GM12874 (cell line): Measurements from ENCODE around the gene KLF18.

Source experiments
- TF ChIP-seq, protein P1 (sequence below): IDR thresholded peaks from 2 replicates; pipeline ENCODE4 v1.5.1; 2011; ENCODE audit warnings: low read depth, mild to moderate bottlenecking, control low read depth, low read length, moderate library complexity; ENCODE audit not compliant: insufficient read depth

KLF18 gene

DNA sequence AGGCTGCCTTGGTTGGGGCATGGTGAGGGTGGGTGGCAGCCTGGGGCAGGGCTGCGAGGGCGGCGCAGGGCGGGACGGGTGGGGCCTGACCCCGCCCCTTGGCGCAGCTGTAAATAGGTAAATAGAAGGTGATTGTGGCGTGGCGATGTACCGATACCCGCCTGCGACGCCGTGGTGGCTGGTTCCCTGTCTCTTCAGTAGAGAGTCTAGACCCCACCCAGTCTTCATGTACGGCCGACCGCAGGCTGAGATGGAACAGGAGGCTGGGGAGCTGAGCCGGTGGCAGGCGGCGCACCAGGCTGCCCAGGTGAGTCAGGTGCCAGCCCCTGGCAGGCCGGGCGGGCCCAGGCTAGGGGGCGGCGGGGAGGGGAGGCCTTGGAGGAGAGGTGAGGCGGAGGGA is 22.7 kb downstream of the KLF18 start, which contains the start of gene KLF17:
Gene KLF17 (plus strand): TSS at position 140 of the 400 bp plus-strand sequence. CDS start 87 bp downstream, at position 227.
- TF ChIP-seq, protein P1, sequence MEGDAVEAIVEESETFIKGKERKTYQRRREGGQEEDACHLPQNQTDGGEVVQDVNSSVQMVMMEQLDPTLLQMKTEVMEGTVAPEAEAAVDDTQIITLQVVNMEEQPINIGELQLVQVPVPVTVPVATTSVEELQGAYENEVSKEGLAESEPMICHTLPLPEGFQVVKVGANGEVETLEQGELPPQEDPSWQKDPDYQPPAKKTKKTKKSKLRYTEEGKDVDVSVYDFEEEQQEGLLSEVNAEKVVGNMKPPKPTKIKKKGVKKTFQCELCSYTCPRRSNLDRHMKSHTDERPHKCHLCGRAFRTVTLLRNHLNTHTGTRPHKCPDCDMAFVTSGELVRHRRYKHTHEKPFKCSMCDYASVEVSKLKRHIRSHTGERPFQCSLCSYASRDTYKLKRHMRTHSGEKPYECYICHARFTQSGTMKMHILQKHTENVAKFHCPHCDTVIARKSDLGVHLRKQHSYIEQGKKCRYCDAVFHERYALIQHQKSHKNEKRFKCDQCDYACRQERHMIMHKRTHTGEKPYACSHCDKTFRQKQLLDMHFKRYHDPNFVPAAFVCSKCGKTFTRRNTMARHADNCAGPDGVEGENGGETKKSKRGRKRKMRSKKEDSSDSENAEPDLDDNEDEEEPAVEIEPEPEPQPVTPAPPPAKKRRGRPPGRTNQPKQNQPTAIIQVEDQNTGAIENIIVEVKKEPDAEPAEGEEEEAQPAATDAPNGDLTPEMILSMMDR: no peak

DNA sequence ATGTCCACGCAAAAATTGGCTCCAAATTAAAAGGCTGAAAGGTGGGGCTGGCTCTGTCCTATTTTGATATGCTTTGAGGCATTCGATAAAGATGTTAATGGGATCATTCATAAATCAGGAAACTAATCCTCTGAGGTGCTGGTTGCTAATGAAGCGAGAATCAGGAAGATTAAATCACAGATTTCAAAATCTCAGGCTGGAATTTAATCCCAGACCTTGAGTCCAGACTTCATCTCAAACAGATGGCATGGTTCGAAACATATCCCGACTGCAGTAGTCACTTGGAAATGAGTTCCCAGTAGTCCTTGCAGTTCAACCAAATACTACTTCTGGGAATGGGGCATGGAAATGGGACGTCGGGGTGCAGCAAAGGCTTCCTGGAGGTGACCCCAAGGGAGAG is 27.3 kb downstream of the KLF18 start:
- TF ChIP-seq, protein P1: no peak

DNA sequence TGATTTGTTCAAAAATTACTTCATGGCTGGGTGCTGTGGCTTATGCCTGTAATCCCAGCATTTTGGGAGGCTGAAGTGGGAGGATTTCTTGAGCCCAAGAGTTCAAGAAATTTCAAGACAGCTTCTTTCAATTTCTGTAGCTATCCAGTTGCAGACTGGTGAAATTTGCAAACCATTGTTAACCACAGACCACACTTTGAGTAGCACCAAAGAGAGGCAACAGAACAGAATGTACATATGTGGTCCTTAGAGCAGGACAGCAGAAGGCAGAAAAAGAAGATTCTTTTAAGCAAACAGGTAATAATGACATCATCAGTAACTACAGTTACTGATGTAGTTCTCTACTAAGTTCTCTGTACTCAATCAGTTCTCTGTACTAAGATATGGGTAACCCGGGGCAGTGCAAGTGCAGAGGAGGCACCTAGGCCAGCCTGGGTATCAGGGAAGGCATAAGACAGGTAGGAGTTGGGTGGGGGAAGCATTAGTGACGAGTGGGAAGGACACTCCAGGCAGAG is 28.3 kb downstream of the KLF18 start:
- TF ChIP-seq, protein P1: no peak

DNA sequence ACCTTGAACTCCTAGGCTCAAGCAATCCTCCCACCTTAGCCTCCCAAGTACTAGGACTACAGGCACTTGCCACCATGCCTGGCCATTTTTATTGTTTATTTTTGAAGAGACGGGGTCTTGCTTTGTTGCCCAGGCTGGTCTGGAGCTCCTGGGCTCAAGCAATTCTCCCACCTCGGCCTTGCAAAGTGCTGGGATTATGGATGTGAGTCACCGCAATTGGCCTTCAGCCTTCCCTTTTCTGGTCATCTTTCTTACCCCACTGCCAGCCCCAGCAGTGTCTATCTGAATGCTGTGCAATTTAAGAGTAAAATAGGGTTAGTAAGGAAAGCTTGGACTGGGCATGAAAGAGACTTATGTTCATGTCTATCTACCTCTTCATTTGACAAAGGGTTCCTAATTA is 28.9 kb downstream of the KLF18 start:
- TF ChIP-seq, protein P1: no peak

DNA sequence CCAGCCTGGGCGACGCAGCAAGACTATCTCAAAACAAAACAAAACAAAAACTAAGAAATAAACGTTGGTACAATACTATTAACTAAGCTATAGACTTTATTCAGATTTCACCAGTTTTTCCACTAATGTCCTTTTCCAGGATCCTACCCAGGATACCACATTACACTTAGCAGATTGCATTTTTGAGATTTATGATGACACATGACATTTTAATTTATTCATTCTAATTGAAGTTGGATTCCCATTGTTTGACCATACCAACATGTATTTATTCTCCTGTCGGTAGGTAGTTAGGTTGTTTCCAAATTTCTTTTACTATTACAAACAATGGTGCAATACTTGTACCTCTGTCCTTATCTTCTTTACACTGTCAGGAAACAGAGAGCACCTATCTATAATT is 29.6 kb downstream of the KLF18 start:
- TF ChIP-seq, protein P1: no peak

DNA sequence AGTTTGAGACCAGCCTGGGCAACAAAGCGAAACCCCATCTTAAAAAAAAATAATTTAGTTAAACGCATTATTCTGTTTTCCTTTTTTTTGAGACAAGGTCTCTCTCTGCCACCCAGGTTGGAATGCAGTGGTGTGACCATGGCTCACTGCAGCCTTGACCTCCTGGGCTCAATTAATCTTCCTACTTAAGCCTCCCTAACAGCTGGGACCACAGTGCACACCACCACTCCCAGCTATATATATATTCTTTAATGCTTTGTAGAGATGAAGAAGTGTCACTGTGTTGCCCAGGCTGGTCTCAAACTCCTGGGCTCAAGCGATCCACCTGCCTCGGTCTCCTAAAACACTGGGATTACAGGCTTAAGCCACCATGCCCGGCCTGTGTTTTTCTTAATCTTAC is 30.5 kb downstream of the KLF18 start:
- TF ChIP-seq, protein P1: no peak

DNA sequence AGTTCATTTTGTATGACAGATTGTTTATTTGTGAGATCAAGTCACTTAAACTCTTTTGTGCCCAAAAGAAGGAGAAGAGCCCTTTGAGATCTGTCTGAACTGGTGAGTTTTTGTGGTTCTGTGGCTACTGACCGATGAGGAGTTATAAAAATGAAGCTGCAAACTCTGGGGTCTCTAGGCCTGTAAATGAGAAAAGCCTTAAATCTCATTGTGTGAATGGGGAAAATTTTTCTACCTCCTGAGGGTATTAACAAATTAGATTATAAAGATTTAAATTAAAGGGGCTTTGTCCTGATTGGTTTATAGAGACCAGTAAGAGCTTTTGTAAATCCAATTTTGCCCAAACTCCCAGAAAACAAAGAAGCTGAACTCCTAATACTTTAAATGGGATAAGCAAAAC is 32.5 kb downstream of the KLF18 start:
- TF ChIP-seq, protein P1: no peak
